ENCODE data around the gene TNIK.
A peak's percentile ranks its signal among the peaks of the same experiment; 100 is the strongest.

Gene TNIK

GRCh38 chr3:171095063-171095462 lies 365.1 kb downstream of the TNIK start:
- no peak overlapping the region for H4K91ac ChIP-seq (ENCODE audit: low read length)
- no peak overlapping the region for H2BK120ac ChIP-seq (ENCODE audit: low read depth, low read length)
- H4K8ac ChIP-seq (ENCODE audit: low read length), result no peak overlapping the region
- H3K14ac ChIP-seq (ENCODE audit: low read length in 2 of 2), result no peak overlapping the region
- no peak overlapping the region for H2BK5ac ChIP-seq (ENCODE audit: low read depth, low read length, poor library complexity, severe bottlenecking)
- H3K4me1 ChIP-seq (ENCODE audit: control insufficient read depth, insufficient read depth, low read depth, low read length), result peaks cover under 1% of the 10 kb centered on the region
- peak overlapping the region in 1 of 2 experiments; percentile 89 for H2BK12ac ChIP-seq (ENCODE audit: low read length in 2 of 2)
- no peak overlapping the region for H2BK15ac ChIP-seq (ENCODE audit: low read depth, poor library complexity, severe bottlenecking)
- H2AK5ac ChIP-seq (ENCODE audit: low read length, severe bottlenecking), result no peak overlapping the region
- H3K9ac ChIP-seq (ENCODE audit: low read length), result no peak overlapping the region
- no peak overlapping the region for H3K23ac ChIP-seq (ENCODE audit: low read length in 2 of 2)
- no peaks in the 10 kb centered on the region for H3K79me1 ChIP-seq (replicated peaks; ENCODE audit: low read length, poor library complexity, severe bottlenecking)
- no peaks in the 10 kb centered on the region for H3K9me3 ChIP-seq (ENCODE audit: control insufficient read depth, low read length)
- no peaks in the 10 kb centered on the region for H3K27me3 ChIP-seq (ENCODE audit: control insufficient read depth in 1 of 2, insufficient read depth in 1 of 2, low read length in 2 of 2)
- no CpG with 5 or more reads among the region's 1 CpG for WGBS
- H3K4me3 ChIP-seq (ENCODE audit: insufficient read depth in 1 of 2, low read depth in 1 of 2, low read length in 2 of 2), result no peak overlapping the region
- H2AFZ ChIP-seq (ENCODE audit: low read depth, low read length), result no peak overlapping the region
- H3K27ac ChIP-seq (ENCODE audit: low read length, poor library complexity, severe bottlenecking), result no peak overlapping the region
- H3K36me3 ChIP-seq (ENCODE audit: control insufficient read depth in 1 of 2, insufficient read depth in 2 of 2, low read depth in 1 of 2, low read length in 2 of 2), result peaks cover 0 to 8% of the 10 kb centered on the region in 2 experiments
- no peak overlapping the region for H3K4ac ChIP-seq (ENCODE audit: low read depth in 1 of 2, low read length in 2 of 2)
- no peak for DNase-seq
- H3K4me2 ChIP-seq (ENCODE audit: low read length, poor library complexity, severe bottlenecking), result no peak overlapping the region
- H3K18ac ChIP-seq (ENCODE audit: low read depth in 1 of 2, low read length in 2 of 2), result no peak overlapping the region

GRCh38 chr3:171094411-171094810 lies 365.8 kb downstream of the TNIK start:
- Histone ChIP-seq H3K79me1 (replicated peaks; ENCODE audit: low read length, poor library complexity, severe bottlenecking) (no peaks in the 10 kb centered on the region), H2AFZ (ENCODE audit: low read depth, low read length) (no peak overlapping the region), H3K4ac (ENCODE audit: low read depth in 1 of 2, low read length in 2 of 2) (no peak overlapping the region), H3K4me1 (ENCODE audit: control insufficient read depth, insufficient read depth, low read depth, low read length) (peaks cover 5% of the 10 kb centered on the region), H2BK5ac (ENCODE audit: low read depth, low read length, poor library complexity, severe bottlenecking) (no peak overlapping the region), H3K36me3 (ENCODE audit: control insufficient read depth in 1 of 2, insufficient read depth in 2 of 2, low read depth in 1 of 2, low read length in 2 of 2) (peaks cover 0 to 6% of the 10 kb centered on the region in 2 experiments), H3K4me2 (ENCODE audit: low read length, poor library complexity, severe bottlenecking) (no peak overlapping the region), H3K18ac (ENCODE audit: low read depth in 1 of 2, low read length in 2 of 2) (peak overlapping the region in 1 of 2 experiments; percentile 59), H4K91ac (ENCODE audit: low read length) (peak overlapping the region; percentile 72), H2BK15ac (ENCODE audit: low read depth, poor library complexity, severe bottlenecking) (peak overlapping the region; percentile 18), H2BK120ac (ENCODE audit: low read depth, low read length) (no peak overlapping the region), H2AK5ac (ENCODE audit: low read length, severe bottlenecking) (no peak overlapping the region), H4K8ac (ENCODE audit: low read length) (no peak overlapping the region), H3K27me3 (ENCODE audit: control insufficient read depth in 1 of 2, insufficient read depth in 1 of 2, low read length in 2 of 2) (no peaks in the 10 kb centered on the region), H2BK12ac (ENCODE audit: low read length in 2 of 2) (no peak overlapping the region), H3K14ac (ENCODE audit: low read length in 2 of 2) (peak overlapping the region in 1 of 2 experiments; percentile 18), H3K27ac (ENCODE audit: low read length, poor library complexity, severe bottlenecking) (no peak overlapping the region), H3K4me3 (ENCODE audit: insufficient read depth in 1 of 2, low read depth in 1 of 2, low read length in 2 of 2) (no peak overlapping the region), H3K9ac (ENCODE audit: low read length) (no peak overlapping the region), H3K23ac (ENCODE audit: low read length in 2 of 2) (no peak overlapping the region), H3K9me3 (ENCODE audit: control insufficient read depth, low read length) (no peaks in the 10 kb centered on the region)
- 100% methylated on average over 3 of the region's 3 CpGs for WGBS
- no peak for DNase-seq

GRCh38 chr3:171093462-171093861 lies 366.7 kb downstream of the TNIK start:
- Histone ChIP-seq H2BK15ac (ENCODE audit: low read depth, poor library complexity, severe bottlenecking) (no peak overlapping the region), H3K9me3 (ENCODE audit: control insufficient read depth, low read length) (no peaks in the 10 kb centered on the region), H3K27me3 (ENCODE audit: control insufficient read depth in 1 of 2, insufficient read depth in 1 of 2, low read length in 2 of 2) (no peaks in the 10 kb centered on the region), H3K4ac (ENCODE audit: low read depth in 1 of 2, low read length in 2 of 2) (no peak overlapping the region), H2BK120ac (ENCODE audit: low read depth, low read length) (no peak overlapping the region), H3K23ac (ENCODE audit: low read length in 2 of 2) (no peak overlapping the region), H3K4me2 (ENCODE audit: low read length, poor library complexity, severe bottlenecking) (no peak overlapping the region), H3K4me1 (ENCODE audit: control insufficient read depth, insufficient read depth, low read depth, low read length) (peaks cover 5% of the 10 kb centered on the region), H2BK12ac (ENCODE audit: low read length in 2 of 2) (peak overlapping the region in 1 of 2 experiments; percentile 70), H3K79me1 (replicated peaks; ENCODE audit: low read length, poor library complexity, severe bottlenecking) (no peaks in the 10 kb centered on the region), H4K91ac (ENCODE audit: low read length) (no peak overlapping the region), H3K18ac (ENCODE audit: low read depth in 1 of 2, low read length in 2 of 2) (no peak overlapping the region), H2AFZ (ENCODE audit: low read depth, low read length) (no peak overlapping the region), H3K27ac (ENCODE audit: low read length, poor library complexity, severe bottlenecking) (no peak overlapping the region), H3K14ac (ENCODE audit: low read length in 2 of 2) (no peak overlapping the region), H3K36me3 (ENCODE audit: control insufficient read depth in 1 of 2, insufficient read depth in 2 of 2, low read depth in 1 of 2, low read length in 2 of 2) (peaks cover 0 to 6% of the 10 kb centered on the region in 2 experiments), H3K4me3 (ENCODE audit: insufficient read depth in 1 of 2, low read depth in 1 of 2, low read length in 2 of 2) (no peak overlapping the region), H2BK5ac (ENCODE audit: low read depth, low read length, poor library complexity, severe bottlenecking) (no peak overlapping the region), H2AK5ac (ENCODE audit: low read length, severe bottlenecking) (no peak overlapping the region), H4K8ac (ENCODE audit: low read length) (no peak overlapping the region), H3K9ac (ENCODE audit: low read length) (no peak overlapping the region)
- DNase-seq, result no peak

GRCh38 chr3:171092467-171092911 lies 367.7 kb downstream of the TNIK start:
- Histone ChIP-seq H3K27ac (ENCODE audit: low read length, poor library complexity, severe bottlenecking) (no peak overlapping the region), H2AFZ (ENCODE audit: low read depth, low read length) (no peak overlapping the region), H3K18ac (ENCODE audit: low read depth in 1 of 2, low read length in 2 of 2) (no peak overlapping the region), H3K27me3 (ENCODE audit: control insufficient read depth in 1 of 2, insufficient read depth in 1 of 2, low read length in 2 of 2) (no peaks in the 10 kb centered on the region), H3K9ac (ENCODE audit: low read length) (no peak overlapping the region), H3K23ac (ENCODE audit: low read length in 2 of 2) (no peak overlapping the region), H3K79me1 (replicated peaks; ENCODE audit: low read length, poor library complexity, severe bottlenecking) (no peaks in the 10 kb centered on the region), H4K8ac (ENCODE audit: low read length) (no peak overlapping the region), H2BK5ac (ENCODE audit: low read depth, low read length, poor library complexity, severe bottlenecking) (no peak overlapping the region), H3K4me1 (ENCODE audit: control insufficient read depth, insufficient read depth, low read depth, low read length) (peaks cover 5% of the 10 kb centered on the region), H4K91ac (ENCODE audit: low read length) (no peak overlapping the region), H3K4ac (ENCODE audit: low read depth in 1 of 2, low read length in 2 of 2) (no peak overlapping the region), H2BK15ac (ENCODE audit: low read depth, poor library complexity, severe bottlenecking) (no peak overlapping the region), H3K36me3 (ENCODE audit: control insufficient read depth in 1 of 2, insufficient read depth in 2 of 2, low read depth in 1 of 2, low read length in 2 of 2) (peaks cover 0 to 6% of the 10 kb centered on the region in 2 experiments), H3K14ac (ENCODE audit: low read length in 2 of 2) (no peak overlapping the region), H2BK120ac (ENCODE audit: low read depth, low read length) (no peak overlapping the region), H3K4me3 (ENCODE audit: insufficient read depth in 1 of 2, low read depth in 1 of 2, low read length in 2 of 2) (no peak overlapping the region), H3K4me2 (ENCODE audit: low read length, poor library complexity, severe bottlenecking) (no peak overlapping the region), H2BK12ac (ENCODE audit: low read length in 2 of 2) (no peak overlapping the region), H2AK5ac (ENCODE audit: low read length, severe bottlenecking) (no peak overlapping the region), H3K9me3 (ENCODE audit: control insufficient read depth, low read length) (no peaks in the 10 kb centered on the region)
- peak; percentile 79 for DNase-seq
- WGBS, result 17% methylated on average over 1 of the region's 1 CpG
